Stomach smooth muscle (tissue), 2 donors: ENCODE results near the gene SAE1.

Source experiments
- H3K27ac ChIP-seq: one replicate; pipeline ENCODE4 v1.7.0; 2013; ENCODE audit warnings: mild to moderate bottlenecking, low read length, inconsistent platforms
- H3K27me3 ChIP-seq, 2 donors: one replicate each; pipeline ENCODE4 v1.7.0; 2013; ENCODE audit warnings: low read length in 2 of 2; ENCODE audit not compliant: insufficient read depth in 2 of 2, control insufficient read depth in 1 of 2
- H3K36me3 ChIP-seq, 2 donors: one replicate each; pipeline ENCODE4 v1.7.0; 2013; ENCODE audit warnings: low read length in 2 of 2; ENCODE audit not compliant: control insufficient read depth in 2 of 2, insufficient read depth in 2 of 2
- H3K4me1 ChIP-seq: one replicate; pipeline ENCODE4 v1.7.0; 2013; ENCODE audit warnings: low read length; ENCODE audit not compliant: control insufficient read depth, insufficient read depth
- H3K4me3 ChIP-seq, 2 donors: one replicate each; pipeline ENCODE4 v1.7.0; 2013; ENCODE audit warnings: low read length in 2 of 2
- H3K9ac ChIP-seq, 2 donors: one replicate each; pipeline ENCODE4 v1.7.0; 2013; ENCODE audit warnings: low read length in 2 of 2, mild to moderate bottlenecking in 1 of 2
- H3K9me3 ChIP-seq, 2 donors: one replicate each; pipeline ENCODE4 v1.7.0; 2013; ENCODE audit warnings: low read length in 2 of 2; ENCODE audit not compliant: control insufficient read depth in 2 of 2
- donor health status: healthy.
- donor health status: Pancreatic carcinoma.

The SAE1 gene

GRCh38 chr19:47161876-47162489 is 31.3 kb downstream of the SAE1 start:
- no peak overlapping the region for H3K9ac ChIP-seq
- H3K4me3 ChIP-seq = no peak overlapping the region
- no peak overlapping the region for H3K27ac ChIP-seq
- H3K9me3 ChIP-seq = no peaks in the 10 kb centered on the region
- H3K4me1 ChIP-seq = peaks cover 21% of the 10 kb centered on the region
- peaks cover 2 to 17% of the 10 kb centered on the region in 2 donors for H3K36me3 ChIP-seq
- H3K27me3 ChIP-seq = no peaks in the 10 kb centered on the region

DNA sequence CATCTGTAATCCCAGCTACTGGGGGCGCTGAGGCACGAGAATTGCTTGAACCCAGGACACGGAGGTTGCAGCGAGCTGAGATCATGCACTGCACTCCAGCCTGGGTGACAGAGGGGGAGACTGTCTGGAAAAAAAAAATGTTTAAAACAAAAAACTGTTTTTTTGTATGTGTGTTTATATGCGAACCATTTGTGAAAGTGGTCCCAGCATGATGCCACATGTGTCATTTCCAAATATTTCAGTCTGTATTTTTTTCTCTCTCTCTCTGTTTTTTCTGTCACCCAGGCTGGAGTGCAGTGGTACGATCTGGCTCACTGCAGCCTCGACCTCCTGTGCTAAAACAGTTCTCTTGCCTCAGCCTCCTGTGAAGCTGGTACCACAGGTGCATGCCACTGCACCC is 37.4 kb downstream of the SAE1 start:
- Histone ChIP-seq H3K36me3 (peaks cover 16 to 18% of the 10 kb centered on the region in 2 donors), H3K9me3 (no peaks in the 10 kb centered on the region), H3K4me1 (no peaks in the 10 kb centered on the region), H3K9ac (no peak overlapping the region), H3K27me3 (no peaks in the 10 kb centered on the region), H3K27ac (no peak overlapping the region), H3K4me3 (no peak overlapping the region)

- H3K36me3 ChIP-seq = peaks cover 17 to 19% of the 10 kb centered on the region in 2 donors
- H3K27ac ChIP-seq = no peak overlapping the region
- H3K4me3 ChIP-seq = no peak overlapping the region
- no peak overlapping the region for H3K9ac ChIP-seq
- no peaks in the 10 kb centered on the region for H3K27me3 ChIP-seq
- H3K4me1 ChIP-seq = peaks cover 16% of the 10 kb centered on the region
- no peaks in the 10 kb centered on the region for H3K9me3 ChIP-seq
Measured at GRCh38 chr19:47172666-47173455, 42.2 kb downstream of the SAE1 start.

- Histone ChIP-seq H3K27me3 (no peaks in the 10 kb centered on the region), H3K9me3 (no peaks in the 10 kb centered on the region), H3K27ac (peak overlapping the region; percentile 56), H3K4me3 (peak overlapping the region in 1 of 2 donors; percentile 16), H3K36me3 (peaks cover 9 to 11% of the 10 kb centered on the region in 2 donors), H3K4me1 (peaks cover 16% of the 10 kb centered on the region), H3K9ac (no peak overlapping the region)
Measured at GRCh38 chr19:47176071-47176626, 45.5 kb downstream of the SAE1 start.

DNA sequence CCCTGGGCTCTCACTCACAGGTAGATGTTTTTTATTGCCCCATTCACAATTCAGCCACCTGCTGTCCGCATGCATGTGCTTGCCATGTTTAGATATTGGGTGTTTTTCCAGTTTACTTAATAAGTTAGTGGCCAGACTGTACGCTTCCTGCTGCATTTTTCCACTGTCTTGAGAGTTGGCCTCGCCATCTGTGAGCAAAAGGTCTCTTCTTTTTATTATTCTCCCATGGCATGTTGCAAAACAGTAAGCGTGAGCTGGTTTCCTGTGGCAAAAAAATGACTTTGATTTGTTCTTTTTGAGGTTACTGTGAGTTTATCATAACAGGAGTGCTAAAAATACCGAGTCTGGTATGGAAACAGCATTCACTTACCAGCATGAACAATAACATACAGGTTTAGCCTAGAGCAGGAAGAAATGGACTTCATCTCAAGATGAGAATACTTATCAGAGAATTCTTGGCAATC is 46.0 kb downstream of the SAE1 start:
- Histone ChIP-seq H3K4me1 (peaks cover 16% of the 10 kb centered on the region), H3K27me3 (no peaks in the 10 kb centered on the region), H3K9me3 (no peaks in the 10 kb centered on the region), H3K36me3 (peaks cover 9 to 11% of the 10 kb centered on the region in 2 donors), H3K27ac (peak overlapping the region; percentile 56), H3K9ac (no peak overlapping the region), H3K4me3 (peak overlapping the region in 1 of 2 donors; percentile 16)

GRCh38 chr19:47179653-47180310 is 49.1 kb downstream of the SAE1 start:
- no peak overlapping the region for H3K4me3 ChIP-seq
- H3K9ac ChIP-seq = no peak overlapping the region
- no peaks in the 10 kb centered on the region for H3K9me3 ChIP-seq
- peak overlapping the region; percentile 4 for H3K27ac ChIP-seq
- peaks cover 16% of the 10 kb centered on the region for H3K4me1 ChIP-seq
- H3K36me3 ChIP-seq = peaks cover 0 to 9% of the 10 kb centered on the region in 2 donors
- no peaks in the 10 kb centered on the region for H3K27me3 ChIP-seq

GRCh38 chr19:47183601-47184000 is 53.0 kb downstream of the SAE1 start:
- Histone ChIP-seq H3K36me3 (peaks cover 0 to 9% of the 10 kb centered on the region in 2 donors), H3K4me1 (peaks cover 21% of the 10 kb centered on the region), H3K9me3 (no peaks in the 10 kb centered on the region), H3K27me3 (no peaks in the 10 kb centered on the region), H3K9ac (no peak overlapping the region), H3K27ac (no peak overlapping the region), H3K4me3 (no peak overlapping the region)

DNA sequence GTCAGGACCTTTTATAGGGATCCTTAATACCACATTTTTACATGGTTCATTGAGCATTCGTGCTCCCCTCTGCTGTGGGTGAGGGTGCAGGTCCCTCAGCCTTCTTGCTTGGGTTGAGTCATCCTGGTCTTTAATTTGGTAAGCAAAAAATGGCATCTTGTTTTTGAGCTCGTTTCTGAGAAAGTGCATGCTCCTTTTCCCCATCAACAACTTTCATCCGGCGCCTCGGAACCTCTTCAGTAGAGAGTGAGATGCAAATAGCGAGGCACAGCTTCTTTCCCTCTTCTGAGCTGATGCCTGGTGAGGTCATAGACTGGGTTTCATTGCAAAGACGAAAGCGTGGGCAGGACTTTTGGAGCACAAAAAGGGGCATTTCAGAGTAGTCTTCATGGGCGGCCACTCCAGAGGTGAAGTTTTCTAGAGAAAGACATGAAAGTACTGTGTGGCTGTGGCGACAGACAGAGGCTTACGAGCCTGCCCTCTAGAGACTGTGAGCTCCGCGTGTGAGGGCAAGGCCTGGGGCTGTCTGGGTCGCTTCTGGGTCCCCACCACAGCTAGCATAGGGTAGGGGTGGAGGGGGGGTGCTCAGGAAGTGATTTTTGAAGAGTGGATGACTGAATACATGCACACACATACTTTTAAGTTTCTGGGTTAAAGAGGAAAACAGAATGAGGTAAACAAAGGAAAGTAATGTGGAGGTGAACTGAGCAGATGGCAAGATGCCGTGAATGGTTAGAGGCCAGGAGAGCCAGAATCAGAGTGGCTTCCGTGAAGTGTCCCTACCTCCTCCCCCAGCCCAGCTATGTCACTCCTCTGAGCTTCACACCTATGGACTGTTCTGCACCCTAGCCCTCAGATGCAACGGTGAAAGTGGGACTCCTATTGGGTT is 56.1 kb downstream of the SAE1 start:
- Histone ChIP-seq H3K4me3 (peak overlapping the region in 1 of 2 donors; percentile 15), H3K36me3 (peaks cover 0 to 8% of the 10 kb centered on the region in 2 donors), H3K4me1 (peaks cover 51% of the 10 kb centered on the region), H3K9me3 (no peaks in the 10 kb centered on the region), H3K9ac (no peak overlapping the region), H3K27ac (peak overlapping the region; percentile 77), H3K27me3 (no peaks in the 10 kb centered on the region)

DNA sequence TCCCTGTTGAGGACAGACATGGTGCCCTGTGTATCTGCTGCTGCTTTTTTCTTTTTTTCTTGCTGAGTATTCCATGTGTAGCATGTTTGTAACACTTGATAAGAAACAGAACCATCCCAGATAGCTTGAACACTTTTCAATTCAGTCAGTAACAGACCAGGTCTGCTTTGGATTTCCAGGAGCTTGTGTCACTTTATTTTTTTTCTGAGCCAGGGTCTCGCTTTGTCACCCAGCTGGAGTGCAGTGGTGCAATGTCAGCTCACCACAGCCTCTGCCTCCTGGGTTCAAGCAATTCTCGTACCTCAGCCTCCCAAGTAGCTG is 56.7 kb downstream of the SAE1 start:
- peaks cover 0 to 8% of the 10 kb centered on the region in 2 donors for H3K36me3 ChIP-seq
- H3K9me3 ChIP-seq = no peaks in the 10 kb centered on the region
- no peak overlapping the region for H3K9ac ChIP-seq
- H3K27ac ChIP-seq = peak overlapping the region; percentile 77
- no peaks in the 10 kb centered on the region for H3K27me3 ChIP-seq
- peaks cover 51% of the 10 kb centered on the region for H3K4me1 ChIP-seq
- no peak overlapping the region for H3K4me3 ChIP-seq

- no peaks in the 10 kb centered on the region for H3K9me3 ChIP-seq
- H3K4me1 ChIP-seq = peaks cover 51% of the 10 kb centered on the region
- no peak overlapping the region for H3K9ac ChIP-seq
- H3K27me3 ChIP-seq = no peaks in the 10 kb centered on the region
- H3K27ac ChIP-seq = peak overlapping the region; percentile 77
- H3K4me3 ChIP-seq = no peak overlapping the region
- H3K36me3 ChIP-seq = peaks cover 0 to 5% of the 10 kb centered on the region in 2 donors
Measured at GRCh38 chr19:47187797-47188196, 57.2 kb downstream of the SAE1 start.
